ENCODE measurements around the gene NOSIP.

The NOSIP gene

GRCh38 chr19:49546825-49547565 is 33.4 kb downstream of the NOSIP start:
- TF ChIP-seq CTCF (IDR thresholded peaks at IDR 0.05; ENCODE audit: insufficient read depth, low read depth, low read length, missing control alignments): peak; percentile 73
- no peak overlapping the region for H3K4me3 ChIP-seq (ENCODE audit: low read depth, low read length)
- peak; percentile 83 for DNase-seq (ENCODE audit: low read depth)

GRCh38 chr19:49544154-49544553 is 36.2 kb downstream of the NOSIP start:
- no peak for DNase-seq (ENCODE audit: low read depth)
- no peak overlapping the region for H3K4me3 ChIP-seq (ENCODE audit: low read depth, low read length)
- no peak for TF ChIP-seq CTCF (IDR thresholded peaks at IDR 0.05; ENCODE audit: insufficient read depth, low read depth, low read length, missing control alignments)

GRCh38 chr19:49543032-49543431 is 37.3 kb downstream of the NOSIP start:
- DNase-seq (ENCODE audit: low read depth): no peak
- no peak for TF ChIP-seq CTCF (IDR thresholded peaks at IDR 0.05; ENCODE audit: insufficient read depth, low read depth, low read length, missing control alignments)
- H3K4me3 ChIP-seq (ENCODE audit: low read depth, low read length): no peak overlapping the region

- TF ChIP-seq CTCF (IDR thresholded peaks at IDR 0.05; ENCODE audit: insufficient read depth, low read depth, low read length, missing control alignments): no peak
- no peak overlapping the region for H3K4me3 ChIP-seq (ENCODE audit: low read depth, low read length)
- no peak for DNase-seq (ENCODE audit: low read depth)
Observed at GRCh38 chr19:49542446-49542845, 37.9 kb downstream of the NOSIP start.

GRCh38 chr19:49541914-49542313 is 38.4 kb downstream of the NOSIP start:
- TF ChIP-seq CTCF (IDR thresholded peaks at IDR 0.05; ENCODE audit: insufficient read depth, low read depth, low read length, missing control alignments): no peak
- DNase-seq (ENCODE audit: low read depth): no peak
- no peak overlapping the region for H3K4me3 ChIP-seq (ENCODE audit: low read depth, low read length)

- no peak for TF ChIP-seq CTCF (IDR thresholded peaks at IDR 0.05; ENCODE audit: insufficient read depth, low read depth, low read length, missing control alignments)
Observed at GRCh38 chr19:49539192-49539952, 41.0 kb downstream of the NOSIP start.

More at GRCh38 chr19:49539192-49539952, 41.0 kb downstream of the NOSIP start:
- H3K4me3 ChIP-seq (ENCODE audit: low read depth, low read length): no peak overlapping the region
- no peak for DNase-seq (ENCODE audit: low read depth)
